Hematopoietic multipotent progenitor cell treated with erythropoietin and hydrocortisone succinate and interleukin-3 and kit ligand, for 17 days (in vitro differentiated cells): Measurements from ENCODE around the gene TMEM184B.
"Not testable (repeated sequence)": the region's sequence is repeated elsewhere in the genome, so short reads cannot be mapped to it uniquely, and the experiment has no call there.

Experiments used
- DNase-seq: peaks from one replicate; pipeline ENCODE4 v3.0.0-alpha.2; 2015; ENCODE audit warnings: low spot score

Gene TMEM184B

GRCh38 chr22:38177926-38178604 lies 94.7 kb downstream of the TMEM184B start:
- DNase-seq, result peak; percentile 24

- DNase-seq, result not testable (repeated sequence)
Observed at GRCh38 chr22:38177571-38177925, 95.3 kb downstream of the TMEM184B start.

GRCh38 chr22:38177044-38177443 lies 95.8 kb downstream of the TMEM184B start:
- DNase-seq, result no peak

- no peak for DNase-seq
Observed at GRCh38 chr22:38176170-38176741, 96.6 kb downstream of the TMEM184B start.

- no peak for DNase-seq
Observed at GRCh38 chr22:38175206-38176118, 97.3 kb downstream of the TMEM184B start.

- no peak for DNase-seq
Observed at GRCh38 chr22:38174626-38175025, 98.2 kb downstream of the TMEM184B start.

- DNase-seq, result no peak
Observed at GRCh38 chr22:38173641-38173906, 99.2 kb downstream of the TMEM184B start.

GRCh38 chr22:38172832-38173640 lies 99.8 kb downstream of the TMEM184B start:
- DNase-seq, result peak; percentile 56

GRCh38 chr22:38171927-38172831 lies 100.6 kb downstream of the TMEM184B start:
- DNase-seq, result peak; percentile 84

- DNase-seq, result no peak
Observed at GRCh38 chr22:38170469-38170868, 102.3 kb downstream of the TMEM184B start.
